Measurements from ENCODE around the gene SYVN1.
A peak's percentile ranks its signal among the peaks of the same experiment; 100 is the strongest.

SYVN1 gene

GRCh38 chr11:65167656-65168055, 33.3 kb upstream of the SYVN1 start:
- no peaks in the 10 kb centered on the region for H3K36me3 ChIP-seq (ENCODE audit: control insufficient read depth in 1 of 2, insufficient read depth in 2 of 2, low read length in 2 of 2)
- H3K9ac ChIP-seq (ENCODE audit: low read depth in 1 of 2, low read length in 2 of 2): no peak overlapping the region
- no peak overlapping the region for H3K27ac ChIP-seq (ENCODE audit: low read depth, low read length)
- no peaks in the 10 kb centered on the region for H3K9me3 ChIP-seq (ENCODE audit: control insufficient read depth in 1 of 2, low read length in 2 of 2)
- H3K27me3 ChIP-seq (ENCODE audit: control insufficient read depth in 1 of 2, insufficient read depth in 2 of 2, low read length in 2 of 2): no peaks in the 10 kb centered on the region
- H3K4me1 ChIP-seq (ENCODE audit: control insufficient read depth in 1 of 2, insufficient read depth in 2 of 2, low read length in 2 of 2): peaks cover 0 to 4% of the 10 kb centered on the region in 2 donors
- no peak overlapping the region for H3K4me3 ChIP-seq (ENCODE audit: low read depth in 1 of 2, low read length in 2 of 2)

DNA sequence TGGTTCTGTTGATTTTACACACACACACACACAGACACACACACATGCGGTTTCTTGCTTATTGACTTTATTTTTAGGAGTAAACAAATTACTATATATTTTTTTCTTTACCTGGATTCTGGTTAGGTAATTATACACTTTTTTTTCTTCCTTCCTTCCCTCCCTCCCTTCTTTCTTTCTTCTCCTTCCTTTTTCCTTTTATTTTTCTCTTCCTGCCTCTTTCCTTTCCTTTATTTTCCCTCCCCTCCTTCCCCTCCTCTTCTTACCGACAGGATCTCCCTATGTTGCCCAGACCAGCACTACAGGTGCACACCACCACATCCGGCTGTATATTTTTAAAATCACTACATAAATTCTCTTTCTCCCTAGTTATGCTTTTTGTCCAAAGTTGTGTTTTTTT, 32.6 kb upstream of the SYVN1 start:
- H3K9ac ChIP-seq (ENCODE audit: low read depth in 1 of 2, low read length in 2 of 2): peak overlapping the region in 1 of 2 donors; percentile 54
- H3K36me3 ChIP-seq (ENCODE audit: control insufficient read depth in 1 of 2, insufficient read depth in 2 of 2, low read length in 2 of 2): no peaks in the 10 kb centered on the region
- no peak overlapping the region for H3K27ac ChIP-seq (ENCODE audit: low read depth, low read length)
- H3K9me3 ChIP-seq (ENCODE audit: control insufficient read depth in 1 of 2, low read length in 2 of 2): no peaks in the 10 kb centered on the region
- H3K4me3 ChIP-seq (ENCODE audit: low read depth in 1 of 2, low read length in 2 of 2): peak overlapping the region; percentile 55 to 61
- peaks cover 0 to 4% of the 10 kb centered on the region in 2 donors for H3K4me1 ChIP-seq (ENCODE audit: control insufficient read depth in 1 of 2, insufficient read depth in 2 of 2, low read length in 2 of 2)
- no peaks in the 10 kb centered on the region for H3K27me3 ChIP-seq (ENCODE audit: control insufficient read depth in 1 of 2, insufficient read depth in 2 of 2, low read length in 2 of 2)

GRCh38 chr11:65165410-65166317, 31.3 kb upstream of the SYVN1 start:
- H3K27ac ChIP-seq (ENCODE audit: low read depth, low read length): no peak overlapping the region

DNA sequence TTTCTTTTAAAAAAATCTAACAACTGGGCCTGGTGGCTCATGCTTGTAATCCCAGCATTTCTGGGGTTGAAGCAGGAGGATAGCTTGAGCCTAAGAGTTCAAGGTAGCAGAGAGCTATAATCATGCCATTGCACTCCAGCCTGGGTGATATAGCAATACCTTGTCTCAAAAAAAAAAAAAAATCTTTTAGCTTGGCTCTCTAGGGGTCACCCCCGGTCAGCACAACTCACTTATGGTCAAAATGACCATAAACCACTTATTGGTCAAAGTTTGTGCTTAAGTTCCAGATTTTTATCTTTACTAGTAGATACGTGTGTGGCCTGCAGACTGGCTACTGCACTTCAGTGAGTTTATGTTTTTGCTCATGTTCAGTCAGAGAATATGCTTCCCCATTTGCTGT, 29.4 kb upstream of the SYVN1 start:
- no peak overlapping the region for H3K9ac ChIP-seq (ENCODE audit: low read depth in 1 of 2, low read length in 2 of 2)
- H3K4me1 ChIP-seq (ENCODE audit: control insufficient read depth in 1 of 2, insufficient read depth in 2 of 2, low read length in 2 of 2): peaks cover 0 to 4% of the 10 kb centered on the region in 2 donors
- no peaks in the 10 kb centered on the region for H3K9me3 ChIP-seq (ENCODE audit: control insufficient read depth in 1 of 2, low read length in 2 of 2)
- no peaks in the 10 kb centered on the region for H3K27me3 ChIP-seq (ENCODE audit: control insufficient read depth in 1 of 2, insufficient read depth in 2 of 2, low read length in 2 of 2)
- H3K36me3 ChIP-seq (ENCODE audit: control insufficient read depth in 1 of 2, insufficient read depth in 2 of 2, low read length in 2 of 2): no peaks in the 10 kb centered on the region
- H3K4me3 ChIP-seq (ENCODE audit: low read depth in 1 of 2, low read length in 2 of 2): no peak overlapping the region
- H3K27ac ChIP-seq (ENCODE audit: low read depth, low read length): no peak overlapping the region

More at GRCh38 chr11:65165410-65166317, 31.3 kb upstream of the SYVN1 start:
- peak overlapping the region; percentile 59 to 67 for H3K9ac ChIP-seq (ENCODE audit: low read depth in 1 of 2, low read length in 2 of 2)
- H3K27me3 ChIP-seq (ENCODE audit: control insufficient read depth in 1 of 2, insufficient read depth in 2 of 2, low read length in 2 of 2): no peaks in the 10 kb centered on the region
- H3K4me3 ChIP-seq (ENCODE audit: low read depth in 1 of 2, low read length in 2 of 2): peak overlapping the region; percentile 56 to 60
- H3K4me1 ChIP-seq (ENCODE audit: control insufficient read depth in 1 of 2, insufficient read depth in 2 of 2, low read length in 2 of 2): peaks cover 0 to 4% of the 10 kb centered on the region in 2 donors
- H3K36me3 ChIP-seq (ENCODE audit: control insufficient read depth in 1 of 2, insufficient read depth in 2 of 2, low read length in 2 of 2): no peaks in the 10 kb centered on the region
- H3K9me3 ChIP-seq (ENCODE audit: control insufficient read depth in 1 of 2, low read length in 2 of 2): no peaks in the 10 kb centered on the region

DNA sequence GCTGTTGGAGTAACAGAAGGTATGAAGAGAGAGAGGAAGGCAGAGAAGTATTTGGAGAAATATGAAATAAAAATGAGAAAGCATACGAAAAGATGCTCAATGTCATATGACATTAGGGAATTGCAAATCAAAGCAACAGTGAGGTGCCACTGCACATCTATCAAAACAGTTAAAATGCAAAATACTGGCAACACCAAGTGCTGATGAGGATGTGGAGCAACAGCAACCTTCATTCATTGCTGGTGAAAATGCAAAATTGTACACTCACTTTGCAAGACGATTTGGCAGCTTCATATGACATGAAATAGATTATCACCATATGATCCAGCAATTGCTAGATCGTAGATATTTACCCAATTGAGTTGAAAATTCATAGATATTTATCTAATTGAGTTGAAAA, 26.3 kb upstream of the SYVN1 start:
- Histone ChIP-seq H3K9ac (ENCODE audit: low read depth in 1 of 2, low read length in 2 of 2) (no peak overlapping the region), H3K27ac (ENCODE audit: low read depth, low read length) (no peak overlapping the region), H3K4me3 (ENCODE audit: low read depth in 1 of 2, low read length in 2 of 2) (no peak overlapping the region), H3K36me3 (ENCODE audit: control insufficient read depth in 1 of 2, insufficient read depth in 2 of 2, low read length in 2 of 2) (no peaks in the 10 kb centered on the region), H3K9me3 (ENCODE audit: control insufficient read depth in 1 of 2, low read length in 2 of 2) (no peaks in the 10 kb centered on the region), H3K27me3 (ENCODE audit: control insufficient read depth in 1 of 2, insufficient read depth in 2 of 2, low read length in 2 of 2) (no peaks in the 10 kb centered on the region), H3K4me1 (ENCODE audit: control insufficient read depth in 1 of 2, insufficient read depth in 2 of 2, low read length in 2 of 2) (peaks cover 0 to 3% of the 10 kb centered on the region in 2 donors)

- H3K4me3 ChIP-seq (ENCODE audit: low read depth in 1 of 2, low read length in 2 of 2): no peak overlapping the region
- no peak overlapping the region for H3K9ac ChIP-seq (ENCODE audit: low read depth in 1 of 2, low read length in 2 of 2)
- H3K36me3 ChIP-seq (ENCODE audit: control insufficient read depth in 1 of 2, insufficient read depth in 2 of 2, low read length in 2 of 2): no peaks in the 10 kb centered on the region
- H3K27ac ChIP-seq (ENCODE audit: low read depth, low read length): no peak overlapping the region
- no peaks in the 10 kb centered on the region for H3K27me3 ChIP-seq (ENCODE audit: control insufficient read depth in 1 of 2, insufficient read depth in 2 of 2, low read length in 2 of 2)
- H3K9me3 ChIP-seq (ENCODE audit: control insufficient read depth in 1 of 2, low read length in 2 of 2): no peaks in the 10 kb centered on the region
- no peaks in the 10 kb centered on the region for H3K4me1 ChIP-seq (ENCODE audit: control insufficient read depth in 1 of 2, insufficient read depth in 2 of 2, low read length in 2 of 2)
Measured at GRCh38 chr11:65159012-65159411, 24.7 kb upstream of the SYVN1 start.

GRCh38 chr11:65157336-65157735, 23.0 kb upstream of the SYVN1 start:
- Histone ChIP-seq H3K4me3 (ENCODE audit: low read depth in 1 of 2, low read length in 2 of 2) (no peak overlapping the region), H3K27me3 (ENCODE audit: control insufficient read depth in 1 of 2, insufficient read depth in 2 of 2, low read length in 2 of 2) (no peaks in the 10 kb centered on the region), H3K27ac (ENCODE audit: low read depth, low read length) (no peak overlapping the region), H3K9ac (ENCODE audit: low read depth in 1 of 2, low read length in 2 of 2) (no peak overlapping the region), H3K9me3 (ENCODE audit: control insufficient read depth in 1 of 2, low read length in 2 of 2) (no peaks in the 10 kb centered on the region), H3K36me3 (ENCODE audit: control insufficient read depth in 1 of 2, insufficient read depth in 2 of 2, low read length in 2 of 2) (no peaks in the 10 kb centered on the region), H3K4me1 (ENCODE audit: control insufficient read depth in 1 of 2, insufficient read depth in 2 of 2, low read length in 2 of 2) (no peaks in the 10 kb centered on the region)

- Histone ChIP-seq H3K9me3 (ENCODE audit: control insufficient read depth in 1 of 2, low read length in 2 of 2) (no peaks in the 10 kb centered on the region), H3K36me3 (ENCODE audit: control insufficient read depth in 1 of 2, insufficient read depth in 2 of 2, low read length in 2 of 2) (no peaks in the 10 kb centered on the region), H3K4me3 (ENCODE audit: low read depth in 1 of 2, low read length in 2 of 2) (no peak overlapping the region), H3K4me1 (ENCODE audit: control insufficient read depth in 1 of 2, insufficient read depth in 2 of 2, low read length in 2 of 2) (no peaks in the 10 kb centered on the region), H3K27me3 (ENCODE audit: control insufficient read depth in 1 of 2, insufficient read depth in 2 of 2, low read length in 2 of 2) (no peaks in the 10 kb centered on the region), H3K27ac (ENCODE audit: low read depth, low read length) (no peak overlapping the region), H3K9ac (ENCODE audit: low read depth in 1 of 2, low read length in 2 of 2) (no peak overlapping the region)
Measured at GRCh38 chr11:65156926-65157325, 22.6 kb upstream of the SYVN1 start.

DNA sequence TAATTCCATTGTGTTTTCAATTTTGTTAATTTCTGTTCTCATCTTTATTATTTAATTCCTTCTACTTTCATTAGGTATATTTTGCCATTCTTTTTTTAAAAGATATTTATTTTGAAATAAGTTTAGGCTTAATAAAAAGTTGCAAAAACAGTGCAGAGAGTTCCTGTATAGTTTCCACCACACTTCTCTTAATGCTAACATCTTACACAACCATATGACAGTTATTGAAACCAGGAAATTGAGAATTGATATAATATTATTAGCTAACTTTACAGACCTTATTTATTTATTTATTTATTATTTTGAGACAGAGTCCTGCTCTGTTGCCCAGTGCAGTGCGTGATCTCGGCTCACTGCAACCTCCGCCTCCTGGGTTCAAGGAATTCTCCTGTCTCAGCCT, 21.9 kb upstream of the SYVN1 start:
- H3K4me1 ChIP-seq (ENCODE audit: control insufficient read depth in 1 of 2, insufficient read depth in 2 of 2, low read length in 2 of 2): peaks cover 2 to 4% of the 10 kb centered on the region in 2 donors
- no peaks in the 10 kb centered on the region for H3K36me3 ChIP-seq (ENCODE audit: control insufficient read depth in 1 of 2, insufficient read depth in 2 of 2, low read length in 2 of 2)
- H3K27me3 ChIP-seq (ENCODE audit: control insufficient read depth in 1 of 2, insufficient read depth in 2 of 2, low read length in 2 of 2): no peaks in the 10 kb centered on the region

DNA sequence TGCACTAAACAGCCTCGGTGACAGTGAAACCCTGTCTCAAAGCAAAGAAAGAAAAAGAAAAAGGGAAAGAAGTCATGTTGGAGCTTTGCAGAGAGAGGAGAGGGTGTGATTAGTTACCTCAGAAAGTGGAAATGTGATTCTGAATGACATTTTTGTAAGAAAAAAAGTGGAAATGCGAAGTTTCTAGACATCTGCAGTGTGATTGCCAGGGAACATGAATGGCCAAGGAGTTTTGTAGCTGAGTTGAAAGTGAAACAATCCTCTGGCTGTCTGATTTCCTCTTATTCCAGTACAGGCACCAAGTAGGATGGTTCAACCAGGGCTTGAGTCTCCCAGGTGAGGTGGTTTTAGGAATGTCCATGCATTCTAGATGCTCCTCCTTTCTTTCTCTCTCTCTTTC, 17.8 kb upstream of the SYVN1 start:
- H3K9ac ChIP-seq (ENCODE audit: low read depth in 1 of 2, low read length in 2 of 2): no peak overlapping the region
- no peak overlapping the region for H3K27ac ChIP-seq (ENCODE audit: low read depth, low read length)
- H3K9me3 ChIP-seq (ENCODE audit: control insufficient read depth in 1 of 2, low read length in 2 of 2): peaks cover 3 to 4% of the 10 kb centered on the region in 2 donors
- H3K36me3 ChIP-seq (ENCODE audit: control insufficient read depth in 1 of 2, insufficient read depth in 2 of 2, low read length in 2 of 2): no peaks in the 10 kb centered on the region
- H3K4me3 ChIP-seq (ENCODE audit: low read depth in 1 of 2, low read length in 2 of 2): no peak overlapping the region
- peaks cover 8 to 17% of the 10 kb centered on the region in 2 donors for H3K4me1 ChIP-seq (ENCODE audit: control insufficient read depth in 1 of 2, insufficient read depth in 2 of 2, low read length in 2 of 2)
- no peaks in the 10 kb centered on the region for H3K27me3 ChIP-seq (ENCODE audit: control insufficient read depth in 1 of 2, insufficient read depth in 2 of 2, low read length in 2 of 2)

More for the DNA sequence above, 21.9 kb upstream of the SYVN1 start:
- H3K4me3 ChIP-seq (ENCODE audit: low read depth in 1 of 2, low read length in 2 of 2): no peak overlapping the region
- no peak overlapping the region for H3K27ac ChIP-seq (ENCODE audit: low read depth, low read length)
- H3K9me3 ChIP-seq (ENCODE audit: control insufficient read depth in 1 of 2, low read length in 2 of 2): no peaks in the 10 kb centered on the region
- H3K9ac ChIP-seq (ENCODE audit: low read depth in 1 of 2, low read length in 2 of 2): no peak overlapping the region
